OCI-LY1 (cell line): ENCODE results near the gene SNTG2.

ENCODE experiments used
- H2AFZ ChIP-seq: fragments of 200-600 bp; sonication (generic), shearing (Covaris generic); 2 replicates; pipeline ENCODE4 v1.6.0; 2014; ENCODE audit warnings: antibody characterized with exemption, mild to moderate bottlenecking, low read length
- H3F3A ChIP-seq: fragments of 200-600 bp; sonication (generic), shearing (Covaris generic); 2 replicates; pipeline ENCODE4 v1.6.0; 2014; ENCODE audit warnings: mild to moderate bottlenecking, antibody characterized with exemption, low read length, moderate library complexity; ENCODE audit not compliant: insufficient read depth
- H3K27ac ChIP-seq: fragments of 200-600 bp; sonication (generic); 2 replicates; pipeline ENCODE4 v1.5.1; 2014; ENCODE audit warnings: low read length, mixed run types, mild to moderate bottlenecking, low read depth; ENCODE audit not compliant: poor library complexity, severe bottlenecking
- H3K27me3 ChIP-seq: fragments of 200-600 bp; sonication (generic); 2 replicates; pipeline ENCODE4 v1.6.0; 2014; ENCODE audit warnings: antibody characterized with exemption, mild to moderate bottlenecking, low read length, moderate library complexity; ENCODE audit not compliant: insufficient read depth
- H3K36me3 ChIP-seq: fragments of 200-600 bp; sonication (generic); 2 replicates; pipeline ENCODE4 v1.6.1; 2014; ENCODE audit warnings: mild to moderate bottlenecking, antibody characterized with exemption, low read length, moderate library complexity, mixed read lengths; ENCODE audit not compliant: insufficient read depth
- H3K4me1 ChIP-seq: fragments of 200-600 bp; sonication (generic); 2 replicates; pipeline ENCODE4 v1.5.1; 2014; ENCODE audit warnings: mild to moderate bottlenecking, low read length, moderate library complexity; ENCODE audit not compliant: insufficient read depth, severe bottlenecking
- H3K4me2 ChIP-seq: fragments of 200-600 bp; sonication (generic), shearing (Covaris generic); 2 replicates; pipeline ENCODE4 v1.6.1; 2014; ENCODE audit warnings: low read length
- H3K4me3 ChIP-seq: fragments of 200-600 bp; sonication (generic); 2 replicates; pipeline ENCODE4 v1.5.1; 2014; ENCODE audit warnings: low read length, low read depth, mild to moderate bottlenecking, mixed read lengths; ENCODE audit not compliant: poor library complexity, severe bottlenecking
- H3K79me2 ChIP-seq: fragments of 200-600 bp; shearing (Covaris generic); 2 replicates; pipeline ENCODE4 v1.6.1; 2016; ENCODE audit warnings: mixed run types, low read length, mixed read lengths; ENCODE audit not compliant: insufficient read depth
- H3K9ac ChIP-seq: fragments of 200-600 bp; sonication (generic), shearing (Covaris generic); 2 replicates; pipeline ENCODE4 v1.6.1; 2014; ENCODE audit warnings: mild to moderate bottlenecking, low read length, mixed read lengths
- H3K9me2 ChIP-seq: fragments of 200-600 bp; sonication (generic), shearing (Covaris generic); 2 replicates; pipeline ENCODE4 v1.6.1; 2014; ENCODE audit warnings: low read depth, mild to moderate bottlenecking, low read length, mixed read lengths
- H3K9me3 ChIP-seq: fragments of 200-600 bp; shearing (Covaris generic); 2 replicates; pipeline ENCODE4 v1.6.1; 2014; ENCODE audit warnings: low read length, mixed read lengths
- H4K20me1 ChIP-seq: fragments of 200-600 bp; sonication (generic), shearing (Covaris generic); 2 replicates; pipeline ENCODE4 v1.6.0; 2016; ENCODE audit warnings: mild to moderate bottlenecking, low read length; ENCODE audit not compliant: insufficient read depth
- CTCF ChIP-seq: fragments of 200-600 bp; sonication (generic), shearing (Covaris generic); IDR thresholded peaks from 2 replicates; pipeline ENCODE4 v1.5.1; 2017; ENCODE audit warnings: mild to moderate bottlenecking, antibody characterized with exemption, low read length, moderate library complexity, mixed read lengths
- EZH2 ChIP-seq: fragments of 200-600 bp; sonication (generic), shearing (Covaris generic); IDR thresholded peaks from 2 replicates; pipeline ENCODE4 v1.8.0; 2017; ENCODE audit warnings: borderline replicate concordance, mixed run types, mild to moderate bottlenecking, antibody characterized with exemption, low read length, moderate library complexity, mixed read lengths

The SNTG2 gene

GRCh38 chr2:1277634-1278033, 327.0 kb downstream of the SNTG2 start:
- Histone ChIP-seq H3K27ac (no peak overlapping the region), H4K20me1 (no peaks in the 10 kb centered on the region)

DNA sequence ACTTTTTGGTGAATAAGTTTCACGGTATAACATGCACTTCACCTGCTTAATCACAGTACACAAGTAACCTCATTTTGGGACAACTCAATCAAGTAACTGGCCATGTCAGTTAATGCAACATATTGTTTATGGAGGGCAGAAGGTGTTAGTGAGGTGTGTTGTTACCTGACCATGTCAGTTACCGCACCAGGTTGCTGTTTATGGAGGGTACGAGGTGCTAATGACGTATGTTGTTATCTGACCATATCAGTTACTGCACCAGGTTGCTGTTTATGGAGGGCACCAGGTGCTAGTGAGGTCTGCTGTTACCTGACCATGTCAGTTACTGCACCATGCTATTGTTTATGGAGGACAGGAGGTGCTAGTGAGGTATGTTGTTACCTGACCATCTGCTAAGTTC, 327.5 kb downstream of the SNTG2 start:
- no peak overlapping the region for H3K4me2 ChIP-seq
- no peaks in the 10 kb centered on the region for H3K9me2 ChIP-seq
- H3K9ac ChIP-seq = no peak overlapping the region
- H3K79me2 ChIP-seq = no peaks in the 10 kb centered on the region
- H3K4me3 ChIP-seq = no peak overlapping the region
- no peak for TF ChIP-seq EZH2
- TF ChIP-seq CTCF = no peak
- H2AFZ ChIP-seq = no peak overlapping the region
- no peaks in the 10 kb centered on the region for H4K20me1 ChIP-seq
- no peaks in the 10 kb centered on the region for H3K36me3 ChIP-seq
- H3F3A ChIP-seq = no peaks in the 10 kb centered on the region
- no peaks in the 10 kb centered on the region; the same call in 1 of the 2 replicates for H3K27me3 ChIP-seq
- H3K9me3 ChIP-seq = no peaks in the 10 kb centered on the region
- H3K4me1 ChIP-seq = no peaks in the 10 kb centered on the region
- no peak overlapping the region for H3K27ac ChIP-seq

More at GRCh38 chr2:1277634-1278033, 327.0 kb downstream of the SNTG2 start:
- no peaks in the 10 kb centered on the region; the same call in 1 of the 2 replicates for H3K27me3 ChIP-seq
- TF ChIP-seq CTCF = no peak
- no peak for TF ChIP-seq EZH2
- H3K9ac ChIP-seq = no peak overlapping the region
- H3K9me2 ChIP-seq = no peaks in the 10 kb centered on the region
- no peaks in the 10 kb centered on the region for H3K79me2 ChIP-seq
- no peak overlapping the region for H2AFZ ChIP-seq
- H3K9me3 ChIP-seq = no peaks in the 10 kb centered on the region
- H3K36me3 ChIP-seq = no peaks in the 10 kb centered on the region
- no peak overlapping the region for H3K4me3 ChIP-seq
- H3K4me2 ChIP-seq = no peak overlapping the region
- H3K4me1 ChIP-seq = no peaks in the 10 kb centered on the region
- no peaks in the 10 kb centered on the region for H3F3A ChIP-seq

- H3K27me3 ChIP-seq = no peaks in the 10 kb centered on the region; the same call in 1 of the 2 replicates
- no peaks in the 10 kb centered on the region for H3F3A ChIP-seq
- H2AFZ ChIP-seq = no peak overlapping the region
- no peaks in the 10 kb centered on the region for H3K79me2 ChIP-seq
- no peaks in the 10 kb centered on the region for H3K9me2 ChIP-seq
- no peak overlapping the region for H3K9ac ChIP-seq
- TF ChIP-seq EZH2 = no peak
- TF ChIP-seq CTCF = no peak
- H3K4me1 ChIP-seq = no peaks in the 10 kb centered on the region
- H4K20me1 ChIP-seq = no peaks in the 10 kb centered on the region
- H3K9me3 ChIP-seq = no peaks in the 10 kb centered on the region
- no peak overlapping the region for H3K27ac ChIP-seq
- no peak overlapping the region for H3K4me2 ChIP-seq
- no peaks in the 10 kb centered on the region for H3K36me3 ChIP-seq
- no peak overlapping the region for H3K4me3 ChIP-seq
These were observed 328.2 kb downstream of the SNTG2 start for GRCh38 chr2:1278861-1279260.
